Panc1 (cell line): ENCODE measurements around the gene UGT2A2. TPM values are rescaled to one million over a fixed set of nuclear protein-coding genes. Genes with fewer than 3 reads are reported as not detected.

Source experiments
- ATAC-seq: fragments of 200-7000 bp; cut with Tn5 transposase; 2 replicates; pipeline ENCODE4 v1.9.1; 2020; ENCODE audit warnings: mild to moderate bottlenecking, moderate library complexity
- BruUV-seq: library from RNA; stranded (reverse); fragments of 400-500 nt; replicated peaks from 2 replicates; lab custom pipeline; 2021; lab: Mats Ljungman, UMichigan
- CTCF ChIA-PET: fragments of 300-600 bp; sonication (Branson Sonifier 250); formaldehyde crosslinking; loops from one replicate; lab custom pipeline; 2022; ENCODE audit warnings: antibody characterized with exemption; lab: Charles Lee
- POLR2A ChIA-PET: fragments of 300-600 bp; sonication (Branson Sonifier 250); formaldehyde crosslinking; loops from one replicate; lab custom pipeline; 2022; ENCODE audit warnings: antibody characterized with exemption; lab: Charles Lee
- DNase-seq: peaks from one replicate; pipeline ENCODE4 v3.0.0-alpha.2; 2010; ENCODE audit warnings: low read depth, low spot score
- H3K27ac ChIP-seq: 2 replicates; pipeline ENCODE4 v1.5.1; 2011; ENCODE audit warnings: mild to moderate bottlenecking, low read length, inconsistent platforms
- H3K27me3 ChIP-seq: fragments of 200-500 bp; sonication (Bioruptor generic); 2 replicates; pipeline ENCODE4 v1.6.0; 2014; ENCODE audit warnings: low read length, inconsistent platforms; ENCODE audit not compliant: control insufficient read depth, insufficient read depth
- H3K36me3 ChIP-seq: fragments of 200-500 bp; sonication (Bioruptor generic); 2 replicates; pipeline ENCODE4 v1.5.1; 2014; ENCODE audit warnings: inconsistent platforms, mild to moderate bottlenecking, low read length, moderate library complexity; ENCODE audit not compliant: control insufficient read depth, insufficient read depth
- H3K4me1 ChIP-seq: 2 replicates; pipeline ENCODE4 v1.5.1; 2011; ENCODE audit warnings: inconsistent platforms, mild to moderate bottlenecking, low read length, moderate library complexity; ENCODE audit not compliant: control insufficient read depth, insufficient read depth
- H3K4me3 ChIP-seq, 2 experiments: 2 replicates each; pipeline ENCODE4 v1.5.1; 2011 to 2012; ENCODE audit warnings: low read depth in 2 of 2, low read length in 2 of 2, mild to moderate bottlenecking in 2 of 2, inconsistent platforms in 1 of 2, moderate library complexity in 1 of 2
- H3K9me3 ChIP-seq: fragments of 200-500 bp; sonication (Bioruptor generic); 2 replicates; pipeline ENCODE4 v1.5.1; 2014; ENCODE audit warnings: low read depth, mild to moderate bottlenecking, inconsistent platforms, low read length, moderate library complexity; ENCODE audit not compliant: control insufficient read depth, insufficient read depth
- CTCF ChIP-seq: fragments of 450-650 bp; IDR thresholded peaks from 2 replicates; pipeline ENCODE4 v1.5.1; 2017; ENCODE audit warnings: mild to moderate bottlenecking
- POLR2AphosphoS5 ChIP-seq: IDR thresholded peaks from 2 replicates; pipeline ENCODE4 v1.6.1; 2012; ENCODE audit warnings: mild to moderate bottlenecking, low read depth, low read length, moderate library complexity
- REST ChIP-seq, 2 experiments: IDR thresholded peaks; 2 replicates each; pipeline ENCODE4 v1.6.1; 2011 to 2012; ENCODE audit warnings: low read depth in 2 of 2, control low read depth in 1 of 2, low read length in 1 of 2, mild to moderate bottlenecking in 1 of 2, moderate library complexity in 1 of 2; ENCODE audit not compliant: insufficient read depth in 1 of 2
- SIN3A ChIP-seq: IDR thresholded peaks from 2 replicates; pipeline ENCODE4 v1.6.1; 2012; ENCODE audit warnings: low read depth, mild to moderate bottlenecking, low read length, moderate library complexity, borderline replicate concordance; ENCODE audit not compliant: insufficient read depth
- TCF7L2 ChIP-seq: IDR thresholded peaks from 2 replicates; pipeline ENCODE4 v1.6.1; 2011; ENCODE audit warnings: mild to moderate bottlenecking, low read depth, low read length, inconsistent platforms
- in situ Hi-C: cut with HindIII; loops from 2 replicates; pipeline ENCODE4 v1.10.0; 2016; ENCODE audit warnings: low sequenced_read_pairs, low pct_unique_long_range_greater_than_20kb
- intact Hi-C: fragments of 100-400 bp; cut with micrococcal nuclease; formaldehyde crosslinking; loops from one replicate; pipeline ENCODE4 v1.10.0; 2022; ENCODE audit not compliant: unreplicated experiment
- total RNA-seq: library from RNA; stranded (reverse); gene quantifications from one replicate; pipeline ENCODE4 v1.2.1, GENCODE V29; 2021; ENCODE audit not compliant: unreplicated experiment

The UGT2A2 gene
- total RNA-seq, 1 experiment from 2014 or later, result not detected

GRCh38 chr4:69649207-69649606, 9.8 kb upstream of the UGT2A2 start:
- DNase-seq (no peak), ATAC-seq (no peak)
- Histone ChIP-seq H3K9me3 (no peaks in the 10 kb centered on the region), H3K4me1 (no peaks in the 10 kb centered on the region), H3K27ac (no peak overlapping the region), H3K4me3 (no peak overlapping the region), H3K27me3 (no peaks in the 10 kb centered on the region), H3K36me3 (no peaks in the 10 kb centered on the region)
- POLR2A ChIA-PET, result no interaction called here
- in situ Hi-C loops, result no loop called here
- CTCF ChIA-PET, result no interaction called here
- intact Hi-C loops, result no loop called here
- no peak for TF ChIP-seq SIN3A
- no peak for TF ChIP-seq TCF7L2
- no peak for TF ChIP-seq CTCF
- TF ChIP-seq POLR2AphosphoS5, result no peak
- TF ChIP-seq REST (IDR thresholded peaks at IDR 0.05; ENCODE audit: insufficient read depth in 1 of 2, low read depth in 2 of 2, low read length in 1 of 2), result no peak
- no TSS peak for BruUV-seq

- no peak for ATAC-seq
- DNase-seq, result no peak
- Histone ChIP-seq H3K27me3 (no peaks in the 10 kb centered on the region), H3K27ac (no peak overlapping the region), H3K36me3 (no peaks in the 10 kb centered on the region), H3K4me1 (no peaks in the 10 kb centered on the region), H3K9me3 (no peaks in the 10 kb centered on the region), H3K4me3 (no peak overlapping the region)
- in situ Hi-C loops (no loop called here), intact Hi-C loops (no loop called here)
- ChIA-PET CTCF (no interaction called here), POLR2A (no interaction called here)
- no TSS peak for BruUV-seq
- TF ChIP-seq CTCF (no peak), SIN3A (no peak), POLR2AphosphoS5 (no peak), REST (IDR thresholded peaks at IDR 0.05; ENCODE audit: insufficient read depth in 1 of 2, low read depth in 2 of 2, low read length in 1 of 2) (no peak), TCF7L2 (no peak)
These were observed 3.5 kb upstream of the UGT2A2 start for GRCh38 chr4:69642961-69643360.
